Peyer's patch (tissue), 4 donors: ENCODE data around the gene TNKS1BP1. TPM values are rescaled to one million over a fixed set of nuclear protein-coding genes. Genes with fewer than 3 reads are reported as not detected.

Source experiments
- DNase-seq, 3 donors: peaks; one replicate each; pipeline ENCODE4 v3.0.0-alpha.2; 2017 to 2019
- H3K27ac ChIP-seq, 4 donors: fragments of 200-600 bp; sonication (generic); one replicate each; pipeline ENCODE4 v1.5.1; 2016 to 2019
- H3K27me3 ChIP-seq, 2 donors: fragments of 200-600 bp; sonication (generic); one replicate each; pipeline ENCODE4 v1.5.1; 2019
- H3K36me3 ChIP-seq, 3 donors: fragments of 200-600 bp; sonication (generic); one replicate each; pipeline ENCODE4 v1.5.1; 2016 to 2019
- H3K4me1 ChIP-seq, 4 donors: fragments of 200-600 bp; sonication (generic); one replicate each; pipeline ENCODE4 v1.5.1; 2016 to 2019
- H3K4me3 ChIP-seq, 4 donors: fragments of 200-600 bp; sonication (generic); 1 replicate in 3 of 4; 2 replicates in 1 of 4; pipeline ENCODE4 v1.5.1; 2016 to 2019; ENCODE audit warnings: mild to moderate bottlenecking in 1 of 4
- H3K9me3 ChIP-seq, 4 donors: fragments of 200-600 bp; sonication (generic); one replicate each; pipeline ENCODE4 v1.5.1; 2016 to 2019; ENCODE audit warnings: mild to moderate bottlenecking in 1 of 4
- POLR2A ChIP-seq, 2 donors: fragments of 450-650 bp; IDR thresholded peaks; one replicate each; pipeline ENCODE4 v1.5.1; 2017; ENCODE audit warnings: antibody characterized with exemption in 2 of 2, mild to moderate bottlenecking in 2 of 2, moderate library complexity in 2 of 2
- total RNA-seq, 4 donors: library from RNA; depleted of rRNA; stranded (reverse); fragments of >200 nt; gene quantifications; one replicate each; pipeline ENCODE4 v1.1.0, GENCODE V29; 2016
- TF ChIP-seq, protein P1 (sequence below), 6 experiments: fragments of 450-650 bp in 4 of 6; fragments of 200-600 bp in 2 of 6; sonication (generic) in 1 of 6; IDR thresholded peaks; one replicate each; pipeline ENCODE4 v1.5.1; 2017 to 2019; ENCODE audit warnings: antibody characterized with exemption in 6 of 6, mild to moderate bottlenecking in 3 of 6, moderate library complexity in 1 of 6

The TNKS1BP1 gene
- total RNA-seq, 4 donors from 2014 or later: 91.8 to 156 (median 139) TPM

DNA sequence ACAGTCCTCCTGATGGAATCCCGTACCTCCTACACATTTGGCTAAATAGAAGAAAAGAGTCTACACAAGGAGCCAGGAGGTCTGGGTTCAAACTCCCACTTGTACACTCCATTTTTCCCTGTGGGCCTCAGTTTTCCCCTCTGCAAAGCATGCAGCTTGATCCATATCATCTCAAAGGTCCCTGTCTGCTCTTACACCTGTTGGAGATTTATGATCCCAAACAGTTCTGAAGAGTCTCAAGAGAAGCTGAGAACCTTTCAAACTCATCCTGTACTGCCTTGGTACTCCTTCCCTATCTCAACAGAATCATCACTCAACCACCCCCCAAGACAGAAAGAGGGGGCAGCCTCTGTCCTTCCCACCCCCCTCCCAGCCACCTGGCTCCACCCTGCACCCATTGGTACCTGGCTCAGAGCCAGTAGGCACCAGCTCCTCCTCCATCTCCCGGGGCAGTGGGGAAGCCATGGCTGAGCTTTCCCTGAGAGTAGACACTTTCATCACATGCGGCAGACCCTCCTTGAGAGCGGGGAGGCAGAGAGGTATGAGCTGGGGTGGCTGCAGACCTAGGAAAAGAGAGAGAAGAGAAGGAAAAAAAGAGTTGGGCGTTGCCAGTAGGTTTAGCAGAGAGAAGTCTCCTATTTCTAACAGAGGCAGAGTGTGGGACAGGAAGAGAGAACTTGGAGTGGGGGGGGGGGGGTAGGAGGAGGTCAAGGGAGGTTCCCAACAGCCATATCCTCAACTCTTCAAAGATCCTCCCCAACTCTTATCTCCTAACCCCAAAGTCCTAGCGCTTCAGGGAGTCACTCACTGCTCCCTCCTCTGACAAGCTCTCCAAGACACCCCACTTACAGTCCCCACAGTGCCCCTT is 3.1 kb downstream of the TNKS1BP1 start:
- Histone ChIP-seq H3K4me3 (peak overlapping the region in 2 of 4 donors; percentile 85 to 95), H3K4me1 (peaks cover 0 to 74% (median 8%) of the 10 kb centered on the region in 4 donors), H3K36me3 (peaks cover 0 to 36% (median 0%) of the 10 kb centered on the region in 3 donors)

DNA sequence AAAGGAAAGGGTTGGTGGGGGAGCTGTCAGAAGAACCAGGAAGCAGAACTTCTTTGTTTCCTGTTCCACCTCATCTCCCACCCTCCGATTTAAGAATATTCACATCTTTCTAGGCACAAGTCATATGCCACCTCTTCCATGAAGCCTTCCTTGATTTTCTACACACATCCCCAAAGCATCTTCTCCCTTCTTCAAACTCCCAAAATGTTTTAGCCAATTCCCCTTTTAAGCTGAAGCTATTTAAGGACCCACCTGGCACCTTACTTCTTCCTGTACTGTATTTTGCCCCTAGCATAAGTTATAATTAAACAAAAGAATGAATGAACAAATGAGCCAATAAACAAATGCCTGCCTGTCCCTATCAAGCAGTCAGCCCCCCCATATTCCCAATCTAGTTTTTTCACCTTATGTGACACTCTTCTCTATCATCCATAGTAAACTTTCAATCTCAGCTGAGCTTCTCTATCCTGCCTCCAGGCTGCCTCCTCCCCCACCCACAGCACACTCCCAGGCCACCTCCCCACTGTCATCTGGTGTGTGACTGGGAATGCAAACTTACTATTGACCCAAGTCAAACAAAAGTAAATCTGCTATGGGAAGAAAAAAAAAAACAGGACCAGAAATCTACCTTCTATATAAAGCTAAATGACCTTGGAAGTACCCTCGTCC is 3.9 kb downstream of the TNKS1BP1 start:
- H3K27ac ChIP-seq: peak overlapping the region in 2 of 4 donors; percentile 95 to 97

More for the DNA sequence above, 3.1 kb downstream of the TNKS1BP1 start:
- Histone ChIP-seq H3K27ac (peak overlapping the region; percentile 18 to 97 (median 91)), H3K9me3 (no peaks in the 10 kb centered on the region), H3K27me3 (no peaks in the 10 kb centered on the region)
- TF ChIP-seq POLR2A (IDR thresholded peaks at IDR 0.05): no peak
- no peak for DNase-seq

DNA sequence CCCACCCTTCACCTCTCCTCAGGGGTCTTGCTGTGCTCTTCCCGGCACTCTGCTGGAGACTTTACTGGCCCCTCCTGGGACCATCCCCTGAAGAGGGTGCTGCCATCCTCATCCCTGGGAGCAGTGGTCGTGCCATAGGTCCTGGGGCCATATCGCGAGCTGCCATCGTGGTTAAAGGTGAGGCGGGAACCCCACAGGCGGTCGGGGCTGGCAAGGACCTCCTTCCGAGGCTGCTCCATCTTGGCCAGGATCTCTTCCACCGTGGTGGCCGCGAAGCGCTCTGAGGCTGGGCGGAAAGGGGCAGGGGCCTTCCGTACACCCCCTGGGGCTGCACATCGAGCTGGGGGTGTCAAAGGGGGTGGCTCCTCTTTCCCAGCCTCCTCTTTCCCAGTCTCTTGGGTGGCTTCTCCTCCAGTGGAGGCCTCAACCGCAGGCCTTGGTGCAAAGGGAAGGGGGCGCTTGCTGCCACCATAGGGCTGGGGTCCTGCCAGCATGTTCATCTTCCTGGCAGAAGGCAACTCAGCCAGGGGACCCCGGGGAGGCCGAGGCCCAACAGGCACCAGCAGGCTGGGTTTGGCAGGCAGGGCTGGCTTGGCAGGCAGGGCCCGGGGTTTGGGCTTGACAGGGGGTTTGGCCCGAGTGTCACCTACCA is 4.6 kb downstream of the TNKS1BP1 start:
- Histone ChIP-seq H3K36me3 (peaks cover 0 to 42% (median 0%) of the 10 kb centered on the region in 3 donors), H3K4me3 (no peak overlapping the region), H3K27me3 (no peaks in the 10 kb centered on the region), H3K9me3 (no peaks in the 10 kb centered on the region), H3K4me1 (peaks cover 0 to 76% (median 0%) of the 10 kb centered on the region in 4 donors), H3K27ac (peak overlapping the region in 1 of 4 donors; percentile 95)
- no peak for TF ChIP-seq POLR2A (IDR thresholded peaks at IDR 0.05)
- TF ChIP-seq, protein P1, sequence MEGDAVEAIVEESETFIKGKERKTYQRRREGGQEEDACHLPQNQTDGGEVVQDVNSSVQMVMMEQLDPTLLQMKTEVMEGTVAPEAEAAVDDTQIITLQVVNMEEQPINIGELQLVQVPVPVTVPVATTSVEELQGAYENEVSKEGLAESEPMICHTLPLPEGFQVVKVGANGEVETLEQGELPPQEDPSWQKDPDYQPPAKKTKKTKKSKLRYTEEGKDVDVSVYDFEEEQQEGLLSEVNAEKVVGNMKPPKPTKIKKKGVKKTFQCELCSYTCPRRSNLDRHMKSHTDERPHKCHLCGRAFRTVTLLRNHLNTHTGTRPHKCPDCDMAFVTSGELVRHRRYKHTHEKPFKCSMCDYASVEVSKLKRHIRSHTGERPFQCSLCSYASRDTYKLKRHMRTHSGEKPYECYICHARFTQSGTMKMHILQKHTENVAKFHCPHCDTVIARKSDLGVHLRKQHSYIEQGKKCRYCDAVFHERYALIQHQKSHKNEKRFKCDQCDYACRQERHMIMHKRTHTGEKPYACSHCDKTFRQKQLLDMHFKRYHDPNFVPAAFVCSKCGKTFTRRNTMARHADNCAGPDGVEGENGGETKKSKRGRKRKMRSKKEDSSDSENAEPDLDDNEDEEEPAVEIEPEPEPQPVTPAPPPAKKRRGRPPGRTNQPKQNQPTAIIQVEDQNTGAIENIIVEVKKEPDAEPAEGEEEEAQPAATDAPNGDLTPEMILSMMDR (IDR thresholded peaks at IDR 0.05): no peak
- no peak for DNase-seq

More for the DNA sequence above, 3.9 kb downstream of the TNKS1BP1 start:
- peaks cover 0 to 40% (median 0%) of the 10 kb centered on the region in 3 donors for H3K36me3 ChIP-seq
- no peak for DNase-seq
- peak overlapping the region in 1 of 4 donors; percentile 95 for H3K4me3 ChIP-seq
- TF ChIP-seq, protein P1 (IDR thresholded peaks at IDR 0.05): peak in 1 of 6 experiments; percentile 18
- TF ChIP-seq POLR2A (IDR thresholded peaks at IDR 0.05): no peak
- H3K4me1 ChIP-seq: peaks cover 0 to 74% (median 4%) of the 10 kb centered on the region in 4 donors
- H3K27me3 ChIP-seq: no peaks in the 10 kb centered on the region
- no peaks in the 10 kb centered on the region for H3K9me3 ChIP-seq

DNA sequence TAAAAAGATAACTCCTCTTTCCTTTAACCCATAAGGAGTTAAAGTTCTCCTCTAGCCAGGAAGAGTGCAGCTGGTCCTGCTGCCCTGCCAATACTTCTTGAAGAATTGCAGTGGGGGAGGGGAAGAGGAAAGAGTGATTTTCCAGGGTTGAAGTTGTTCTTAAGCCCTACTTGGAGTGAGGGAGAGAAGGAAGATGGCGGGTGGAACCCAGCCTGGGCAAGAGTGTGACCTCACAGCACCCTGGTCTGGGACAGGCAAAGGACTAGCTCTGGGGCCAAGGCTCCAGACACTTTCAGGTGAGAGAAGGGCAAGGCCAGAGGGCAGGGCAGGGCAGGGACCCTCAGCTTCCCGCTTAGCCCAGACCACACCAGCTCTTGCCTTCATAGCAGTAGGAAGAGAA is 6.6 kb downstream of the TNKS1BP1 start:
- TF ChIP-seq POLR2A (IDR thresholded peaks at IDR 0.05): no peak
- TF ChIP-seq, protein P1 (IDR thresholded peaks at IDR 0.05): no peak
- H3K4me3 ChIP-seq: no peak overlapping the region
- DNase-seq: no peak
- H3K36me3 ChIP-seq: peaks cover 0 to 60% (median 0%) of the 10 kb centered on the region in 3 donors
- H3K27ac ChIP-seq: peak overlapping the region in 3 of 4 donors; percentile 23 to 53 (median 25)
- no peaks in the 10 kb centered on the region for H3K27me3 ChIP-seq
- H3K9me3 ChIP-seq: no peaks in the 10 kb centered on the region
- peaks cover 0 to 80% (median 0%) of the 10 kb centered on the region in 4 donors for H3K4me1 ChIP-seq

DNA sequence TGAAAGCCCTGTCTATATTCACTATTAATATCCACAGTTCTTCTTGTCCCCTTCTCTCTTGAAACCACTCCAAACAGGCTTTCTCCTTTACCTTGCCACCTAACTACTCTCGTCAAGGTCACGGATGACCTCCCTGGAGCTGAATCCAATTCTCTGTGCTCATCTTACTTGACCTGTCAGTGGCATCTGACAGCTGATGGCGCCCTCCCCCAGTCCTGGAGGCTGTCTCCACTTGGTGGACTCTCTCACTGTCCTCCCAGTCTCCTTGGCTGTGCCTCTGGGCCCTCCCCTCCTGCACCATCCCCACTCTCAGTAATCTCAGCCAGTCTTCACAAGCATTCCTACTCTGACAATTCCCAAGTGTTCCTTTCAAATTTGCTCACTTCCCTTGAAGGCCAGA is 8.7 kb downstream of the TNKS1BP1 start:
- TF ChIP-seq, protein P1 (IDR thresholded peaks at IDR 0.05): no peak
- no peak for TF ChIP-seq POLR2A (IDR thresholded peaks at IDR 0.05)
- H3K27ac ChIP-seq: peak overlapping the region in 2 of 4 donors; percentile 40 to 49
- peaks cover 0 to 78% (median 6%) of the 10 kb centered on the region in 4 donors for H3K4me1 ChIP-seq
- H3K4me3 ChIP-seq: no peak overlapping the region
- no peaks in the 10 kb centered on the region for H3K9me3 ChIP-seq
- no peak for DNase-seq
- peaks cover 0 to 70% (median 0%) of the 10 kb centered on the region in 3 donors for H3K36me3 ChIP-seq
- H3K27me3 ChIP-seq: no peaks in the 10 kb centered on the region
